Iris pigment epithelial cell (primary cell): ENCODE data around the gene VAV2.
"Not testable (repeated sequence)": the region's sequence is repeated elsewhere in the genome, so short reads cannot be mapped to it uniquely, and the experiment has no call there.

ENCODE experiments used
- DNase-seq: peaks from one replicate; pipeline ENCODE4 v3.0.0-alpha.2; 2011; ENCODE audit warnings: low read depth

VAV2 gene

DNA sequence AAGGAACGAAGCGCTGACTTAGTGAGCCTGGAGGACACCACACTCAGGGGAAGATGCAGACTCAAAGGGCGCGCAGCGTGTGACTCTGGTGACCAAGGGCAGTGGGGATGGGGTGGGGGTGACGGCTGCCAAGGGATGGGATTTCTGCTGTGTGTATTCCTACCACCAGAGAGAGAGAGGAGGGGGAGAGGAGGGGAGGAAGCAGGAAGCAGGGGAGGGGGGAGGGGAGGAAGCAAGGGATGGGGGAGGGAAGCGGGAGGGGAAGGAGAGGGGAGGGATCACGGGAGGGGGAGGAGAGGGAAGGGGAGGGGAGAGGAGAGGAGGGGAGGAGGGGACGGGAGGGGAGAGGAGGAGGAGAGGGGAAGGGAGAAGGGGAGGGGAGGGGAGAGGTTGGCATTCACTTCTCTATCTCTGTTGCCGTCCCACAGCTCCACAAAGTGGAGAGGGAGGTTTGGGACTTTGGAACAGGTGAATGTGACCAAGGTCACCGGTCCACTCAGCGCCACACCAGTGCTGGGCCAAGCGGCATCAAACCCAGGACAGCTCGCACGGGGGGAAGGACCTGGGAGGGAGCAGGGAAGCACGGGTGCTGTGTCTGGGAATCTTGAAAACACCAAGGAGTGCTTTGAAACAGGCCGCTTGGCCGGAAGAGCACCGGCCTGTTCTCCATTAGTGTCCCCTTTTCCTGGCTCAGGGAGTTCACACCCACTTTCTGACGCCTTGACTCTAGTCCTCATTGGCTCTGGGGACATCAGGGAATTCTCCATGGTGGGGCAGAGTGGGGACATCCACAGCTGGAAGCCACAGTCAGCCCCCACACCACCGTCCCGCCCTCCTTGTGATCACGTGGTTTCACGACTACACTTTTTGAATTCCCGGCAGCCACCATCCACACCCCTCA lies 77.4 kb downstream of the VAV2 start:
- no peak for DNase-seq

DNA sequence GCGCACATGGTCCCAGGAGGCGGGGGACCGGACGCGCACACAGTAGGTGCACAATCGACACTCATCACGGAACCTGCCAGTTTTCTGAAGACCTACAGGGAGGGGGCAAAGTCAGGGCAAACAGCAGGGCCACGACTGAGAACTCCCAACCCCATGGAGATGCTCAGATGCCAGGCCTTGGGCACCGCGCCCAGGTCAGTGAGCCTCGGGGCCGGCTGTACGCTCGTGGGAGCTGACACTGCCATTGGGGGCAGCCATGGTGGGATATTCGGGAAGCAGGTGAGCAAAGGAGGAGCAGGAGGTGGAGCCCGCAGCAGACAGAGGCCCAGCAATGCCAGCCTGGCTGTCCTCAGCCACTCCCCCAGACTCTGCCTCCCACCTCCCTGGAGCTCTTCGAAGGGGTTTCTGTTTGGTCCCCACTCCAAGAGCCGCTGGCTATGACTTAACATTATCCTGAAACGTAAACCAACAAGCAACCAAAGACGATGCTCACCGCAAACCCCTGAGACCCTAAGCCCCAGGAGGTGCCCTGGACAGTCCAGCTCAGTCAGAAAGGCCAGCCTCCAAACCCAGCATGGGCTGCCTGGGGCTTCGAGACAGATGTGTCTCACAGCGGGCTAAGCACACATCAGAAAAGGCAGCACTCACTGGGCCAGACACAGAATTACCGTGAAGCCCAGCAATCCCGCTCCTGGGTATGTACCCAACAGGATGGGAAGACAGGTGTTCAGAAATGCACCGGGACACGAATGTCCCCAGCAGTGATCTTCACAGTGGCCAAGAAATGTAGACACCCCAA lies 78.4 kb downstream of the VAV2 start:
- DNase-seq = no peak

DNA sequence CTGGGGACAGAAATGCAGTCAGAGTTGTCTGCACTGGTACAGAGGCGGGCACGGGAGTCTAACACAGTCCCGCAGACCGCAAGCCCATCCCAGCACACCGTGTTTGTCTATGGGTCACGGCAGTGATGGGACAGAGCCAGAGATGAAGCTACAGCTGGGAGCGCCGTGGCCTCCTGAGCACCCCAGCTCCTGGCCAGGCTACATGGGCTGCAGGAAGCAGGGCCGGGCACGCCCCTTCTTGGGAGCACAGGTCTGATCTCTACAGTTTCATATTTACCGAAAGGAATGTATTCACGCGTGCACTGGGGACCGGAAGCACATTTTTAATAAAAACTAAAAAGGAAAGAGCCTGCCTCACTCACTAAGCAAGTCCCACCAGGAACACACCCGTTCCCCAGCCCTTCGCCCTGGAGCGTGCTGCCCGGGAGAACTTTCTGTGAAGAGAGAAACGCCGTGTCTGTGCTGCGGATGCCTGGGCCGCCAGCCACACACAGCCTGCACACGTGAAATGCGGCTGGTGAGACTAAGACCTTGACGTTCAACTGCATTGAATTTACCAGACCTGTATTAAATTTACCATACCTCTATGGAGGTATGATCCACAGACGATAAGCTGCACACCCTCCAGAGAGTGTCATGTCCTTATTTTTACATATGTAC lies 81.1 kb downstream of the VAV2 start:
- DNase-seq = peak; percentile 61

DNA sequence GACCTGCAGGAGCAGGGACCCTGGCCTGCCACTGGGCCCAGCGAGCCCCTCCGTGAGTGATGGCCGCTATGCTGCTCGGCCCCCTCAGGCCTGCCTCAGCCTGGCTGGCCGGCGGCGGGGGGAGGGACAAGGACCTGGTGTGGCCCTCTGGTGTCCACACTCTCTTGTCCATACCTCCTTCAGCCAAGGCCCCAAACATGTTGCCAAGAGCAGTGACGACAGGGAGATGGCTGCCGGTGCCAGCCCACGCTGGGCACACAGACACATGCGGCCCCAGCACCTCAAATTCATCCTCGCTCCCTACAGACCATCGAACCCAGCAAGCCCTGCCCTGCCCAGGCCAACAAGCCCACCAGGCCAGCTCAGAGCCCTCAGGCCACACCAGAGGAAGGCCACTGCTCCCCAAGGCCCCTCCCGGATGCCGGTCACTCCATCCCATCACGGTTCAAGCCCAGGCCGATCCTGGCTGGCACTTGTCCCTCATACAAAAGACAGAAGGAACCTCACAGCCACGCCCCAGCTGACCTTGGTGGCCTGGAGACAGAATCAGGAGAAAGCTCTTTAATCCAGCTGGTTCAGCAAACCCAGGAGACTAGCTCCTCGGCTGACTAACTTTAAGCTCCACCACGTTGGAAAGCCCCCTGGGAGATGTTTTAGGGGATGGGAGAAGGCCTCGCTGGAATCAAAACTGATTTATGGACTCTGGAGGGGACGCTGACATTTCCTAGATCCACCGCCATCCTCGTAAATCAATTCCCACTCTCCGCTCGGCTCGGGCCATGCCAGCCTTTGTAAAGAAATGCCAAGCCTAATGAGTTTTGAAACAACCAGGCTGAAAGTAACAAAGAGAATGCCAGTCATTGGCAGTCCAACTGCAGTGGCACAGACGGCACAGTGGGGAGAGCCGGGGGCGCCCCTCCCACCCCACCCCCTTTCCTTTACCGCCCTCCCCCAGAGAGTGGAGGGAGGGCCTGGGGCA lies 84.9 kb downstream of the VAV2 start:
- no peak for DNase-seq

DNA sequence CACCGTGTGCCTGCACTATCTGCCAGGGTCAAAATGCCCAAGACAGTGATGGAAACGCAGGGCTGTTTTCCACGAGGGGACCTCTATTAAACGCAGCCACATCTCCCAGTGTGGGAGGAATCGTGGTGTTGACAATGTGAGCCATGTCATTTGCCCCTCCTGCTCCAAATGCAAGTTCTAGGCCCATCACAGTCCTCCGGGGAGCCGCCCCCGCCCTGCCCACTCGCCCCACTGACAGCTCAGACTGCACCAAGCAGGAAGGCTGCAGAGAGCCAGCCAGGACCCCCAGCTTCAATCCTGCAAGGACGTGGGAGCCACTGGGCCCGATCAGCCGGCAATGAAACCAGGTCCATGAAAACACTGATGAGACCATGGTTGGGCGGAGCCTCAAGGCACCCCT lies 85.9 kb downstream of the VAV2 start:
- no peak for DNase-seq

DNA sequence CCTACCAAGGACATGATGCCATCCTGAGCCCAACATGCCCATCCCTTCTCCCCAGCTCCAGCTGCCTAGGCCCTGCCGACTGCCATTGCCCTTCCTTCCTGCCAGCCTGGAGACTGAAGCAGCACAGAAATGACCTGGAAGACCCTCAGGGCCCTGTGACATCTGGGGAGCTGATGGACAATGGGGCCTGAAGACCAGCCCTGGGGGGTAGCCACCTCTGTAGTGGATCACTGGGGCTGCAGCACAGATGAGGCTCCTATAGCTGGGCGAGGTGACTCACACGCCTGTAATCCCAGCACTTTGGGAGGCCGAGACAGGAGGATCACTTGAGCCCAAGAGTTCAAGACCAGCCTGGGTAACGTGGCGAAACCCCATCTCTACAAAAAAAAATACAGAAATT lies 86.6 kb downstream of the VAV2 start:
- DNase-seq = no peak

DNA sequence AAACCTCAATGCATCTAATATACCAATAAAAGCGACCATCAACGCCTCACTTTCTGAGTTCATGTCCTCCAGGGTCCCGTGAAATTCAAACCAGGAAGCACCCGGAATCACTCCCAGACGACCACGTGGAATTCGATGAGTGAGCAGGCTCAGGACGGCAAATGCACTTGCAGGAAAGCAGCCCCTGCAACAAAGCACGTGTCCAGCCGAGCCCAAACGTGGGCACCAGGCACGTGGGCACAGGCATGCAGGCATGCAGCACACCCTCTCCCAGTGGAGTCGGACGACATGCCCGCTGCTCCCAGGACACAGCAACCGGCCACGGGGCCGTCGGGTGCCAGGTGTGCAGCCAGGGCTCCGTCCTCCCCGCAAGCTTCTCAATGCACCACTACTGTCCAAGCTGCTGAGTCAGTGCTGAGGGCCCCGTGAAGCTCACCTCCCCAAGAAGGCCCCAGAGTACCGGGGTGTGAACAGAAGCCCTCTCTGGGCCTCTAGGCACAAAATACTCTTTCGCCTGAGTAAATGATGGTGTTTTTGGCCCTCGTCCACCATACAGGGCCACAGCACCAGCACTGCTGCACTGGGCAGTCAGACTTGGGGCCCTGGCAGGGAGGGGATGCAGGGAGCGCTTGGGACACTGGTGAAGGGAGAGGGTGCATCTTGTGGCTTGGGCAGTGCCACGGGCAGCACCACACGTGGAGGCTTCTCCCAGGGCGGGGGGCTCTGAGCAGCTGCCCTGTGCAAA lies 87.6 kb downstream of the VAV2 start:
- peak; percentile 42 for DNase-seq

DNA sequence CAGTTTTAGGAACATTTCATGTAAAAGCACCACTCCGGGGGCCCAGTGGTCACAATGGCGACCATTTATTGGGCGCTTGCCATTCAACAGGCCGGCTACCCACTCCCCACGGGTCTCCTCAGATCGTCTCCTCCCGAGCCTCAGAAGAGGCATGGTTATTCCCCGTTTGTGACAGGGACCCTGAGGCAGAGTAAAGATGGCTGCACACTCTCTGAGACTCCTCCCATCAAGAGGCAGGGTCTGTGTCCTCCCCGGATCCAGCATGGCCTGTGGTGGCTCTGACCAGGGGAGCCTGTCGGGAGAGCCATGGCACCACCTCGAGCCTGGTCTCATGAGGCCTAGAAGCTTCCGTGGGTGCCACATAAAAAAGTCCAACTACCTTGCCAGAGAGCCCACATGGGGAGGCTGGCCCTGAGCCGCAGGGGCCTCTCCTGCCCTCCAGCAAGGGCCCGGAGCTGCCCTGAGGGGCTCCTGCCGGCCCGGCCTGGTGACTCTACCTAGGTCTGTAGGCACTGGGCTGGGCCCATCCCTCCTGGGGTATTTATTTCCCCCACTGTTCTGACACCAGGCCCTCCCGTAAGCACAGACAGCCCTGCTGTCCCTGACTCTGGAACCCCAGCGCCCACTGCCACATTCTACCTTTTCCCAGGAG lies 90.8 kb downstream of the VAV2 start:
- DNase-seq = no peak

DNA sequence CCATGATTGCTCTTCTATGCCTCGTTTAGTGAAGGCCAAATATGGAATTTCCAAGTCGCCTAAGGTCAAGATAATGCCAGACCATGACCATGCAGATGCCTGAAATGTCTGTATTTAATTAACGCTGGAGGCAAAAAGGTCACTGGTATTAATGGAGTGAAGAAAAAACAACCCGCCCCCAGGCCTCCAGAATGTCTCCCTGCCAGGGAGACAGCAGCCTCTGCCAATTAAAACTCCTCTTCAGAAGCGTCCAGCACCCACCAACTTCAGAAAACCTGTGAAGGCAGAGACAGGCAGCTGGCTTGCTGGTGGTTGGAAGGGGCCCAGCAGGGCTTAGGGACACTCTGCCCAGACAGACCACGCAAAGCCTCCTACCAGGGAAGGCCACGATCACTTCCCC lies 94.4 kb downstream of the VAV2 start:
- peak; percentile 28 for DNase-seq

DNA sequence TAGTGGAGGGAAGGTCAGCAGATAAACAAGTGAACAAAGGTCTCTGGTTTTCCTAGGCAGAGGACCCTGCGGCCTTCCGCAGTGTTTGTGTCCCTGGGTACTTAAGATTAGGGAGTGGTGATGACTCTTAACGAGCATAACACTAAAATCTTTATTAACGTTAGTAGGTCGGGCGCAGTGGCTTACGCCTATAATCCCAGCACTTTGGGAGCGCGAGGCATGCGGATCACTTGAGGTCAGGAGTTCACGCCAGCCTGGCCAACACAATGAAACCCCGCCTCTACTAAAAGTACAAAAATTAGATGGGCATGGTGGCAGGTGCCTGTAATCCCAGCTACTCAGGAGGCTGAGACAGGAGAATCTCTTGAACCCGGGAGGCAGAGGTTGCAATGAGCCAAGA lies 96.1 kb downstream of the VAV2 start:
- DNase-seq = not testable (repeated sequence)

DNA sequence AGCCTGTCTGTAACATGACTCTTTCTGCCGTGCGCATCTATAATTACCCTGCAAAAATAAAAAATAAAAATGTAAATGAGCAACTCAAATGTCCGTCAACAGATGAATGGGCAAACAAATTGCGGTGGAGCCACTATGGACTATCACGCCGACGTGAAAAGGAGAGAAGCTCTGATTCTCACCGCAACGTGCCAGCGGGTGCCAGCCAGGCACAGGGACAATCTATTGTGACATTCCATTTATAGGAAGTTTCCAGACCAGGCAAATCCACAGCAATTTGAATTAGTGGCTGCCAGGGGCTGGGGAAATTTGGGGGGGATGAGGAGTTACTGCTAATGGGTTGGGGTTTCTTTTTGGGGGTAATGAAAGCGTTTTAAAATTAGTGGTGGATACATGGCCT lies 96.8 kb downstream of the VAV2 start:
- DNase-seq = no peak

DNA sequence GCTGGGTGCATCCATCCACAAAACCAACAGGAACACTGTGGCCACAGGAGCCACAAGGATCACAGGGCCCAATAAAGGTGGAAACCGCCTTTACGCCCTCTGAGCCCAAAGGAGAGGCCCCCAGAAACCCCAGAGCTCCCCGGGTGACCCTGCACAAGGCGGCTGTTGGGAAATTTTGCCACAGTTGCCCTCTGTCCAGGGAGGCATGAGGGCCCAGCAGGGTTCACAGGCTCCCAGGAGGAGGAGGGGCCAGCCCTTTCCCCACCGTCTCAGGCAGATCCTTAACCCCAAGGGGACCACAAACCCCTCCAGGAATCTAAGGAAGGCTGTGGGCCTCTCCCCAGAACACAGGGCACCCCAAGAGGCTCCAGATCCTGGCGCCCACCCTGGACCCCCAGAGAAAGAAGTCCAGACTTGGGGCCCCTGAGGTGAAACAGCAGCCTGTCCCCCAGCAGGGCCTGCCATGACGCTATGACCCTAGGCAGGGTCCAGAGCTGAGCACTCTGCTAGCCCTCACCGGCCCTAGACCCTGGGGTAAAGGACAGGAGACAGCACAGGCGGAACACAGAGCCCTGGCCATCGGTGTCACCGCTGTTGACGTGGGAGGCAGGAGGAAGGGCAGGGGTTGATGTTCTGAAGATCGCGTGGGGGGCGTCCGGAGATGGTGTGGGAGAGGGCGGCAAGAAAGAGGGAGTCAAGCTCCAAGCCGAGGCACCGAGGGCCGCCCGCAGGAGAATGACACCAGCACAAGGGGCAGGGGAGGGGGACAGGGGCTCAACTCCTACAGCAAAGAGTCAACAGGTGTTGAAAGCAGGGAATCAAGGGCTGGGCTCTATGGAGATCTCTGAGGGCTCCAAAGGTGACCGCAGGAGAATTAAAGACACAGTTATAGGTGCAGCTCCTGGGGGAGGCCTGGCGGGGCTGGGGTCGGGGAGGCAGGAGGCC lies 97.5 kb downstream of the VAV2 start:
- no peak for DNase-seq

DNA sequence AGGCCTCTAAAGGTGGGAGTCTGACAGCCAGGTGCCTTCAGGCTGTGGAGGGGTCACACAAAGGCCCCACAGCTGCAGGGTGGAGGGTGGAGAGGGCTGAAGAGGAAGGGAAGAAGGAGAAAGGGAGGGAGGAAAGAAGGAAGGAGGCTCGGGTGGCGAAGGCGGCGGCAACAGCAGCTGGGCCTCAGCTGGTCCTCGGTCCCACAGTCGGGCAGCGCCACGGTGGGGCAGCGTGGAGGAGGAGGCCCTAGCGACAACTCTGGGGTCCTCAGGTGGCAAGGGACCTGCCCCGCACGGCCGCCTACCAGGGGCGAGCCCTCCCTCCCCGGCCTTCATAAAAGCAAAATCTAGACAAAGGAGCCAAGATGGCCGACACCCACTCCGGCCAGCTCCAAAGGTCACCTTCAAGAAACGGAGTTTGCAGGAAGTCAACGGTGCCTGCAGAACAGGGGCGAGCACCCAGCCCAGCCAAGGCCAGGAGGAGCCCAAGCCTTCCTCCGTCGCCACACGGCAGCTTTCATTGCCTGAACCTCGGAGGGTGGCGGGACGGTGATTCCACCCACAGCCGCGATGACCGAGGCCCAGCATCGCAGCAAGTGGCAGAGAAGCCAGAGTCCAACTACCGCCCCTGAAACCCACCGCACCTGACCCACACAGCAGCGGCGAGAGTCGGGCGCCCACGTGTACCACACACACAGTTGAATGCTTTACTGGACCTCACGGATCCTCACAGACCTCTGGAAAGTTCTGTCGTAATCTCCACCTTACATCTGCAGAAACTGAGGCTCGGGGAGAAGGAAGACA lies 98.7 kb downstream of the VAV2 start:
- no peak for DNase-seq

DNA sequence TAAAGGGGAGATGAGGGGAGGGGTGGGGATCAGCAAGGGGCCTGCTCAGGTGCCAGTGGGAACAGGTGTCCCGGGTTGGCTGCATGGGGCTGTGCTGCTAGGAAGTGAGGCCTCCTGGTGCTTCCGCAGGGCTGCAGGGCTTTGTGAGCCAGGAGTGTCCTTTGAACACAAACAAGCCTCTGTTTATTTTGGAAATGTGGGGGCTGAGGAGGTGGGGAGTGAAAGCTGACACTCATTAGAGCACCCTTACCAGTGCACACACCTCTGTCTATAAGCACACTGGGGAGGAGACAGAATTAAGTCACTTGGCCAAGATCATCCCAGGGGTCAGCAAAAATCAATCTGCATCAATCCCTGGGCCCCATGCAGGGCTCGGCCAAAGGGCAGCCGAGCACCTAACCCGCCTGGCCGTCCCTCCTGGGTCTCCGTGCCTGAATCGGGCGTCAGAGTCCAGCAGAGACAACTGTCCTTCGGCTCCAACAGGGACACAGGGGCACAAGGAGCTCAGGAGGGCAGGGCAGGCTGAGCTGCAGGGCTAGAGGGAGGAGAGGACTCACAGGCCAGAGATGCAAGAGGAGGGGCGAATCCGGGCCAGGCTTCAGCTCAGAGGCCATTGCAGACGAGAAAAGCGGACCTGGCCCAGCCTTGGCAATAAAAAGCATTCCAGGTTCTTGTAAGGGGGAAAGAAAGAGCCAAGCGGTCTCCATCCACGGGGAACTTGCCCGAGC lies 99.8 kb downstream of the VAV2 start:
- DNase-seq = no peak

DNA sequence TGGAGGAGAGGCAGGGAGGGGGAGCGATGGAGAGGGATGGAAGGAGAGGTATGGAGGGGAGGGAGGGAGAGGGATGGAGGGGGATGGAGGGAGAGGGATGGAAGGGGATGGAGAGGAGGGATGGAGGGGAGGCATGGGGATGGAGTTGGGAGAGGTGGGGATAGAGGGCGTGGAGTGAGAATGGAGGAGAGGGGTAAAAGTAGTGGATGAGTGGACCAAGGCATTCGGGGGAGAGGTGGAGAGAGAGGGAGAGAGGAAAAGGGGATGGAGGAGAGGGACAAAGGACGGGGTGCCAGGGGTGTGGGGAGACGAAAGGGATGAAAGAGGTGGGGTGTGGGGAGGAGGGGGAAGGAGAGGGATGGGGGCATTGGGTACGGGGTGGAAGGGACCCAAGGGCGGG lies 100.4 kb downstream of the VAV2 start:
- no peak for DNase-seq

DNA sequence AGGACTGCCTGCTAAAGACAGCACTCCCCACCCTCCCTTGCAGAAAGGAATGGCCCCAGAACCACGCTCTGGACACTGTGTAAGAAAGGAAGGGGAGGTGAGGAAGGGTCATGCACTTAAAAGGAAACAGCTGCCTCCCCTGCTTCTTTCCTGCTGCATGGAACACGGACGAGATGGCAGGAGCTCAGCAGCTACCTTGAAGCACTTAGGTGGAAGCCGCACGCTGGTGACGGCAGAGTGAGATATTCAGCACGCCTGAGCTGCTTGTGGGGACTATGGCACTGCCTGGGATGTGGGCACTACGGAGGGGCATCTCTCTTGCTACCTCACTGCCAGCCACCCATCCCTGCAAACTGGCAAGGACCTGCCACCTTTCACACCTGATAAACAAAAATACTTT lies 101.5 kb downstream of the VAV2 start:
- DNase-seq = no peak

DNA sequence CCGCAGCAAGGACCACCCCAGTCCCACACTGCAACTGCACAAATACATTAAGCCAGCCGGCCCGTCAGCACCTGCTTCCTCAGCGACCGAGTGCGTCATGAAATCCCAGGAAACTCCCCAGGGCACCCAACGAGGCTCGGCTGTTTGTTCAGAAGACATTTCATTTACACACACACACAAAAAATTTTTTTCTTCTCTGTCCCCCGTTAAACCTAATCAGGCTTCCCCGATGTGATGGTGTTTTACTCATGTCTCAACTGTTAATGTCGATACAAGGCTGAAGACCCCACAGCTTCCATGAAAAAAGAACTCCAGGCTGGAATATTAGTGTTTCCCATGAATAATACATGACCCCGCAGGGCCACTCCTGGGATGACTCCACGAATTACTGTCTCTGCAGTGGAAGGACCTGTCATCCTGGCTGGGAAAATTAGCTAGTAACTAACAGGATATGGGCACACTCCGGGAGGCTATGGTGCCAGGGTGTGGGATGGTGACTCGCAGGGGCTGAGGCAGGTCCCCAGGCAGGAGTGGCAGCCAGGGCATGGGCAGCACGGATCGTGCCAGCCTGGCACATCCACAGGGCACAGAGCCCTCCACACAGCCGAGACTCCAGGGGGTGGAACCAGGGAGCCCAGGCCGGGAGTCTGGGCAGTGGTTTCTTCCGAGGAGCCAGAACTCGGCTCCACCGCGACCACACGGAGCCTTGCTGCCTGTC lies 102.4 kb downstream of the VAV2 start:
- no peak for DNase-seq
